Thoracic aorta (tissue), 2 donors: Measurements from ENCODE around the gene SEPHS2. TPM values are rescaled to one million over a fixed set of nuclear protein-coding genes. Genes with fewer than 3 reads are reported as not detected.

Experiments
- ATAC-seq: fragments of 150-250 bp; one replicate; pipeline ENCODE4 v1.8.0; 2017; ENCODE audit warnings: low read depth; ENCODE audit not compliant: insufficient number of reproducible peaks, low FRiP score
- DNase-seq: peaks from one replicate; pipeline ENCODE4 v3.0.0-alpha.2; 2020; ENCODE audit warnings: low spot score
- H3K27ac ChIP-seq, 2 donors: fragments of 200-600 bp; sonication (generic); 1 replicate in 1 of 2; 2 replicates in 1 of 2; pipeline ENCODE4 v1.5.1; 2016; ENCODE audit warnings: mild to moderate bottlenecking in 2 of 2, moderate library complexity in 2 of 2
- H3K27me3 ChIP-seq: fragments of 200-600 bp; sonication (generic); replicated peaks from 2 replicates; pipeline ENCODE4 v1.6.0; 2016; ENCODE audit warnings: mild to moderate bottlenecking; ENCODE audit not compliant: insufficient read depth
- H3K36me3 ChIP-seq: fragments of 200-600 bp; sonication (generic); one replicate; pipeline ENCODE4 v1.5.1; 2016
- H3K4me1 ChIP-seq, 2 donors: fragments of 200-600 bp; sonication (generic); 1 replicate in 1 of 2; 2 replicates in 1 of 2; pipeline versions ENCODE4 v1.5.1 to v1.6.0; 2016; ENCODE audit warnings: low read depth in 2 of 2, mild to moderate bottlenecking in 1 of 2; ENCODE audit not compliant: control insufficient read depth in 1 of 2
- H3K4me3 ChIP-seq: fragments of 200-600 bp; sonication (generic); 2 replicates; pipeline ENCODE4 v1.5.1; 2016; ENCODE audit warnings: mild to moderate bottlenecking
- H3K9me3 ChIP-seq: fragments of 200-600 bp; sonication (generic); 2 replicates; pipeline ENCODE4 v1.5.1; 2016
- total RNA-seq, 2 donors: library from RNA; depleted of rRNA; stranded (reverse); fragments of >200 nt; gene quantifications; one replicate each; pipeline versions ENCODE4 v1.1.0 to v1.2.3, GENCODE V29; 2016
- TF ChIP-seq, protein P1 (sequence below): fragments of 200-600 bp; sonication (generic); IDR thresholded peaks from one replicate; pipeline ENCODE4 v1.5.1; 2019; ENCODE audit warnings: antibody characterized with exemption

The SEPHS2 gene
- total RNA-seq, 2 donors from 2014 or later = 18.1 to 30.3 TPM

- H3K27ac ChIP-seq = peak overlapping the region; percentile 34 to 49
- H3K27me3 ChIP-seq = no peaks in the 10 kb centered on the region
- TF ChIP-seq, protein P1, sequence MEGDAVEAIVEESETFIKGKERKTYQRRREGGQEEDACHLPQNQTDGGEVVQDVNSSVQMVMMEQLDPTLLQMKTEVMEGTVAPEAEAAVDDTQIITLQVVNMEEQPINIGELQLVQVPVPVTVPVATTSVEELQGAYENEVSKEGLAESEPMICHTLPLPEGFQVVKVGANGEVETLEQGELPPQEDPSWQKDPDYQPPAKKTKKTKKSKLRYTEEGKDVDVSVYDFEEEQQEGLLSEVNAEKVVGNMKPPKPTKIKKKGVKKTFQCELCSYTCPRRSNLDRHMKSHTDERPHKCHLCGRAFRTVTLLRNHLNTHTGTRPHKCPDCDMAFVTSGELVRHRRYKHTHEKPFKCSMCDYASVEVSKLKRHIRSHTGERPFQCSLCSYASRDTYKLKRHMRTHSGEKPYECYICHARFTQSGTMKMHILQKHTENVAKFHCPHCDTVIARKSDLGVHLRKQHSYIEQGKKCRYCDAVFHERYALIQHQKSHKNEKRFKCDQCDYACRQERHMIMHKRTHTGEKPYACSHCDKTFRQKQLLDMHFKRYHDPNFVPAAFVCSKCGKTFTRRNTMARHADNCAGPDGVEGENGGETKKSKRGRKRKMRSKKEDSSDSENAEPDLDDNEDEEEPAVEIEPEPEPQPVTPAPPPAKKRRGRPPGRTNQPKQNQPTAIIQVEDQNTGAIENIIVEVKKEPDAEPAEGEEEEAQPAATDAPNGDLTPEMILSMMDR = no peak
- ATAC-seq (no peak), DNase-seq (no peak)
- H3K9me3 ChIP-seq = no peaks in the 10 kb centered on the region
- H3K4me3 ChIP-seq = peak overlapping the region; percentile 68
- H3K36me3 ChIP-seq = peaks cover 5% of the 10 kb centered on the region
- peaks cover 4 to 14% of the 10 kb centered on the region in 2 donors for H3K4me1 ChIP-seq
Observed at GRCh38 chr16:30416624-30417528, 28.8 kb downstream of the SEPHS2 start.

- DNase-seq = no peak
- peaks cover 9% of the 10 kb centered on the region for H3K36me3 ChIP-seq
- ATAC-seq = no peak
- no peaks in the 10 kb centered on the region for H3K27me3 ChIP-seq
- TF ChIP-seq, protein P1 = no peak
- H3K4me1 ChIP-seq = peaks cover 4 to 14% of the 10 kb centered on the region in 2 donors
- no peaks in the 10 kb centered on the region for H3K9me3 ChIP-seq
- H3K4me3 ChIP-seq = no peak overlapping the region
- no peak overlapping the region for H3K27ac ChIP-seq
Observed at GRCh38 chr16:30416047-30416603, 29.5 kb downstream of the SEPHS2 start.

DNA sequence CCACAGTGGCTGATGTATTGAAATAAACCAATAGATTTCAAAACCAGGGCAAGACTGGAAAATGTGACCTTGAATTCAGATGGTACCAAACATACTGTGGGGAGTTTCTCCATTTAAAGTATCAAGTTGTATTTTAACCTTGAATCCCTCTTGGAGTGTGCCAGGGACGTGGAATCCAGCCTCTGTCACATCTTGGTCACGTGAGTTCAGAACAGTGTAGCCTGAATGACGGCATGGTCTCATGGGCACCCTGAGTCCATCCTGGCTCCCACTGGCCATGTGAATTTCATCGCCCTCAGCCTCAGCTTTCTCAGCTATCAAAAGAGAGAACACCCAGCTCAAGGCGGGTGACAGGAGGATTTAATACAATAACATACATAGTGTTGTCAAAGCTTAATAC is 31.5 kb downstream of the SEPHS2 start:
- Histone ChIP-seq H3K4me3 (no peak overlapping the region), H3K36me3 (peaks cover 9% of the 10 kb centered on the region), H3K27me3 (no peaks in the 10 kb centered on the region), H3K4me1 (peaks cover 9 to 23% of the 10 kb centered on the region in 2 donors), H3K9me3 (no peaks in the 10 kb centered on the region), H3K27ac (no peak overlapping the region)
- TF ChIP-seq, protein P1 = no peak
- ATAC-seq = no peak
- no peak for DNase-seq

DNA sequence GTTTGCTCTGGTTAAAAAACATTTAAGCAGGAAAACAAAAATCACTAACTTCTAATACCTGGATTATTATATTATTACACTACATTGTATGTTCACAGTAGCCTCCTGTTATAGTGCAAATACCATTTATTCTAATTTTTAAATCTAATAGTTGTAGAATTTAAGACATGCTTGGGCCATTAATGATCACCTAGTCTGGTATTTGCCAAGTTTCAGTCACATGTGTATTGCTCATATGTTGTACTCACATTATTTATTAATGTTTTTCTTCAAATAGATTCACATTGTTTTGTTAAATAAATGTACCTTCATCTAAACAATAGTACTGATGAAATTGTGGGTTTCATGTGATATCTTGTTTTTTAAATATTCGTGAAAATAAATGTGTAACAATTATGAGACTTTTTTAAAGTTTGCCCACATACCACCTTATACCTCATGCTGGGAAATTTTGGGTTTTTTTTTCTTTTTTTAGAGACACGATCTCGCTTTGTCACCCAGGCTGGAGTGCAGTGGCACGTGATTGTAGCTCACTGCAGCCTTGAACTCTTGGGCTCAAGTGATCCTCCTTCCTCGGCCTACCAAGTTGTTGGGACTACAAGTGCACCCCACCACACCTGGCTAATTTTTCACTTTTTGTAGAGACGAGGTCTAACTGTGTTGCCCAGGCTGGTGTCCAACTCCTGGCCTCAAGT is 32.4 kb downstream of the SEPHS2 start:
- H3K36me3 ChIP-seq = peaks cover 9% of the 10 kb centered on the region
- H3K4me1 ChIP-seq = peaks cover 15 to 30% of the 10 kb centered on the region in 2 donors
- H3K27ac ChIP-seq = no peak overlapping the region
- no peak overlapping the region for H3K4me3 ChIP-seq
- ATAC-seq (no peak), DNase-seq (no peak)
- no peaks in the 10 kb centered on the region for H3K27me3 ChIP-seq
- TF ChIP-seq, protein P1 = no peak
- no peaks in the 10 kb centered on the region for H3K9me3 ChIP-seq
